A673 (cell line): ENCODE results near the gene AQP2.

Experiments
- CTCF ChIP-seq: fragments of 300-800, 200-600 bp; sonication (generic); conservative IDR thresholded peaks from 2 replicates; pipeline ENCODE4 v1.5.1; 2017; ENCODE audit warnings: low read depth, mild to moderate bottlenecking, antibody characterized with exemption, low read length, moderate library complexity, mixed read lengths
- EZH2 ChIP-seq: fragments of 200-600 bp; sonication (generic); IDR thresholded peaks from 2 replicates; pipeline ENCODE4 v1.6.1; 2017; ENCODE audit warnings: borderline replicate concordance, low read depth, mild to moderate bottlenecking, mixed read lengths, antibody characterized with exemption, low read length; ENCODE audit not compliant: poor library complexity, severe bottlenecking

DNA sequence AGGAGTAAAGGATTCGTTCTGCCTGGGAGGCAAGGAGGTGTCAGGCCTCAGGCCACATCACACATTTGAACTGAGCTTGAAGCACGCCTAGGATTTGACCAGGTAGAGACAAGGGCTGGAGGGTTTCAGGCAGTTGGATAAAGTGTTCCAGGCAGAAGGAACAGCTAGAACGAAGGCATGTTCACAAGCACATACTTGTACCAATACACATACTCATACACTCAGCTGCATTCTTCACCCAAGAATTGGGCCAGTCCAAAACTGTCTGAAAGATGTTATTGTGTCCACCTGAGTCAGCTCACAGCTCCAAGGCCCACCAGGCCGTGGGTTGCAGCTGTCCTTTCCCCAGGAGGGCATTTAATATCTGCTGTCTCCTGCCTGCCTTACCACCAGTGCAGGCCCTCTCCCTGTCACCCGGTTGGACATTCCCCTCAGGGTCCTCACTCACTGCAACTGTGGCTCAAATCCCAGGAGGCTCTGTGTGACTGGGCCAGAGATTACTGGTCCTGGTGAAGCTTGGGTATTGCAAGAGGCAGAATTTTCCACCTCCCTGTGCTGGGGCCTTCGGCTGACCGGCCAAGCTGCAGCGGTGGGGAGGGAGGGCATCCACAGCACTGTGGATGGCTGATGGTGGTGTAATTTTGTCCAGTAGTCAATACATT is 12.8 kb upstream of the AQP2 start:
- TF ChIP-seq CTCF (no peak), EZH2 (no peak)
